Memory B cell (primary cell): ENCODE results near the gene PARP14.
A peak's percentile ranks its signal among the peaks of the same experiment; 100 is the strongest.
"Not testable (repeated sequence)": the region's sequence is repeated elsewhere in the genome, so short reads cannot be mapped to it uniquely, and the experiment has no call there.

Source experiments
- ATAC-seq: fragments of 150-1000 bp; cut with Tn5 transposase; 2 replicates; pipeline ENCODE4 v1.10.0; 2021; ENCODE audit warnings: low read depth, mild to moderate bottlenecking, moderate library complexity
- DNase-seq, 2 donors: peaks; one replicate each; pipeline ENCODE4 v3.0.0; 2022; ENCODE audit warnings: low spot score in 2 of 2
- H3K27ac Mint-ChIP-seq: one replicate; pipeline ENCODE4 v1.8.0; 2022; ENCODE audit warnings: mild to moderate bottlenecking, moderate library complexity, mixed read lengths
- H3K27me3 Mint-ChIP-seq: one replicate; pipeline ENCODE4 v1.8.0; 2022; ENCODE audit warnings: mixed read lengths
- H3K36me3 Mint-ChIP-seq: one replicate; pipeline ENCODE4 v1.8.0; 2022; ENCODE audit warnings: mild to moderate bottlenecking, mixed read lengths
- H3K4me1 Mint-ChIP-seq: one replicate; pipeline ENCODE4 v1.8.0; 2022; ENCODE audit warnings: mixed read lengths
- H3K4me3 Mint-ChIP-seq: one replicate; pipeline ENCODE4 v1.8.0; 2022; ENCODE audit warnings: mild to moderate bottlenecking, moderate library complexity, mixed read lengths
- H3K9me3 Mint-ChIP-seq: one replicate; pipeline ENCODE4 v1.8.0; 2022; ENCODE audit warnings: mixed read lengths

Gene PARP14, protein sequence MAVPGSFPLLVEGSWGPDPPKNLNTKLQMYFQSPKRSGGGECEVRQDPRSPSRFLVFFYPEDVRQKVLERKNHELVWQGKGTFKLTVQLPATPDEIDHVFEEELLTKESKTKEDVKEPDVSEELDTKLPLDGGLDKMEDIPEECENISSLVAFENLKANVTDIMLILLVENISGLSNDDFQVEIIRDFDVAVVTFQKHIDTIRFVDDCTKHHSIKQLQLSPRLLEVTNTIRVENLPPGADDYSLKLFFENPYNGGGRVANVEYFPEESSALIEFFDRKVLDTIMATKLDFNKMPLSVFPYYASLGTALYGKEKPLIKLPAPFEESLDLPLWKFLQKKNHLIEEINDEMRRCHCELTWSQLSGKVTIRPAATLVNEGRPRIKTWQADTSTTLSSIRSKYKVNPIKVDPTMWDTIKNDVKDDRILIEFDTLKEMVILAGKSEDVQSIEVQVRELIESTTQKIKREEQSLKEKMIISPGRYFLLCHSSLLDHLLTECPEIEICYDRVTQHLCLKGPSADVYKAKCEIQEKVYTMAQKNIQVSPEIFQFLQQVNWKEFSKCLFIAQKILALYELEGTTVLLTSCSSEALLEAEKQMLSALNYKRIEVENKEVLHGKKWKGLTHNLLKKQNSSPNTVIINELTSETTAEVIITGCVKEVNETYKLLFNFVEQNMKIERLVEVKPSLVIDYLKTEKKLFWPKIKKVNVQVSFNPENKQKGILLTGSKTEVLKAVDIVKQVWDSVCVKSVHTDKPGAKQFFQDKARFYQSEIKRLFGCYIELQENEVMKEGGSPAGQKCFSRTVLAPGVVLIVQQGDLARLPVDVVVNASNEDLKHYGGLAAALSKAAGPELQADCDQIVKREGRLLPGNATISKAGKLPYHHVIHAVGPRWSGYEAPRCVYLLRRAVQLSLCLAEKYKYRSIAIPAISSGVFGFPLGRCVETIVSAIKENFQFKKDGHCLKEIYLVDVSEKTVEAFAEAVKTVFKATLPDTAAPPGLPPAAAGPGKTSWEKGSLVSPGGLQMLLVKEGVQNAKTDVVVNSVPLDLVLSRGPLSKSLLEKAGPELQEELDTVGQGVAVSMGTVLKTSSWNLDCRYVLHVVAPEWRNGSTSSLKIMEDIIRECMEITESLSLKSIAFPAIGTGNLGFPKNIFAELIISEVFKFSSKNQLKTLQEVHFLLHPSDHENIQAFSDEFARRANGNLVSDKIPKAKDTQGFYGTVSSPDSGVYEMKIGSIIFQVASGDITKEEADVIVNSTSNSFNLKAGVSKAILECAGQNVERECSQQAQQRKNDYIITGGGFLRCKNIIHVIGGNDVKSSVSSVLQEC (N-terminal part only)

DNA sequence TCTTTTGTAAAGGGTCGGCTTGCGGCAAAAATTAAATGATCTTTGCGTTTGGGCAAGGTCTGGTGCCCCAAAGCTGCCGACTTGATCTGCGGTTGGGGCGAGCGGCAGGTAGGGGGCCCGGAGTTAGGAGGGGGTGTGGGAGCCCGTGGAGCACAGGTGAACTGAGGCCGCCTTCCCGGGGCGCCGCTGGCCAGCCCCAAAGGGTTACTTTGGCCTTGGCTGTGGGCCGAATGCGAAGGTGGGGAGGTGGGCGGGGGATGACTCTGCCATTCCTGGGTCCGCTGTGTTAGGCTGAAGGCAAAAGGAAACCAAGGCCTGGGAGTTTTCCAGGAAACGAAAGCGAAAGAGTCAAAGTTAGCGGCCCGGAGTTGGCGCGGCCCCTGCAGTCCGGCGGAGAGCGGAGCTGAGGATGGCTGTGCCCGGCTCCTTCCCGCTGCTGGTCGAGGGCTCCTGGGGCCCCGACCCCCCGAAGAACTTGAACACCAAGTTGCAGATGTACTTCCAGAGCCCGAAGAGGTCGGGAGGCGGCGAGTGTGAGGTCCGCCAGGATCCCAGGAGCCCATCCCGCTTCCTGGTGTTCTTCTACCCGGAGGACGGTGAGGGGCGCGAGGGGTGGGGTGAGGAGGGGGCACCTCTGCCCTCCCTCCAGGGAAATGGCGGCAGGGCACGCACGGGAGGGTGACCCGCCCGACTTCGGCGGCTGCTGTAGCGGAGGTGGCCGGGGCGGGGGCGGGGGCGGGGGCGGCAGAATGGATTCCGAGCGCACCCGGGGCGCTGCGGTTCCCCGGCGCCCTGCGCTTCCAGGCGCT, at the start of gene PARP14:
TSS of gene PARP14 (plus strand) at position 365 of the 809 bp plus-strand sequence. CDS start at position 410, 45 bp downstream.
- ATAC-seq (peak; percentile 59), DNase-seq (peak; percentile 68)
- Mint-ChIP-seq H3K9me3 (no peaks in the 10 kb centered on the region), H3K27ac (peak within 1 kb of the TSS; percentile 93), H3K4me3 (peak within 1 kb of the TSS; percentile 90), H3K27me3 (no peaks in the 10 kb centered on the region), H3K36me3 (peaks cover 8% of the 10 kb centered on the region), H3K4me1 (peaks cover 47% of the 10 kb centered on the region)

DNA sequence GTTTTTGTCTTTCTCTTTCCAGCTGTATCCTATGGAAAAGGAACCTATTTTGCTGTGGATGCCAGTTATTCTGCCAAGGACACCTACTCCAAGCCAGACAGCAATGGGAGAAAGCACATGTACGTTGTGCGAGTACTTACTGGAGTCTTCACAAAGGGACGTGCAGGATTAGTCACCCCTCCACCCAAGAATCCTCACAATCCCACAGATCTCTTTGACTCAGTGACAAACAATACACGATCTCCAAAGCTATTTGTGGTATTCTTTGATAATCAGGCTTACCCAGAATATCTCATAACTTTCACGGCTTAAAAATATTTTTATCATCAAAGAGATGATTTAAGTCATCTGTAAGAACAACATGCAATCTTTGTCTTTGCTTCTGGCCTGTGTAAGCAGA, 44.9 kb upstream of the PARP14 start:
- Mint-ChIP-seq H3K9me3 (no peaks in the 10 kb centered on the region), H3K36me3 (peaks cover 39% of the 10 kb centered on the region), H3K4me1 (peaks cover 8% of the 10 kb centered on the region), H3K27ac (peak overlapping the region; percentile 58), H3K27me3 (no peaks in the 10 kb centered on the region), H3K4me3 (no peak overlapping the region)
- DNase-seq (no peak), ATAC-seq (no peak)

DNA sequence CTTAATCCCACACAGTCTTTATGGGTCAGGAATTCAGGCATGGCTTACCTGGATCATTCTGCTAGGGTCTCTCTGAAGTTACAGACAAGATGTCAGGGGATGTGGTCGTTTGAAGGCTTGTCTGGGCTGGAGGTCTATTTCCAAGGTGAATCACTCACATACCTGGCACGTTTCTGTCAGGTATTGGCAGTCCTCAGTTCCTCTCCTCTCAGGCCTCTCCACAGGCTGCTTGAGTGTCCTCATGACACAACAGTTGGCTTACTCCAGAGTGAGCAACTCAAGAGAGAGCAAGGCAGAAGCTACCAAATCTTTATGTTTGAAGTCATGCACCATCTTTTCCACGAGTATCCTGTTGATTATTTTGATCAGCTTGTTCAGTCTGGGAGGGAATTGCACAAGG, 43.9 kb upstream of the PARP14 start:
- Mint-ChIP-seq H3K27ac (no peak overlapping the region), H3K27me3 (no peaks in the 10 kb centered on the region), H3K36me3 (peaks cover 41% of the 10 kb centered on the region), H3K4me3 (no peak overlapping the region), H3K9me3 (no peaks in the 10 kb centered on the region), H3K4me1 (peaks cover 8% of the 10 kb centered on the region)
- ATAC-seq (no peak), DNase-seq (no peak)

DNA sequence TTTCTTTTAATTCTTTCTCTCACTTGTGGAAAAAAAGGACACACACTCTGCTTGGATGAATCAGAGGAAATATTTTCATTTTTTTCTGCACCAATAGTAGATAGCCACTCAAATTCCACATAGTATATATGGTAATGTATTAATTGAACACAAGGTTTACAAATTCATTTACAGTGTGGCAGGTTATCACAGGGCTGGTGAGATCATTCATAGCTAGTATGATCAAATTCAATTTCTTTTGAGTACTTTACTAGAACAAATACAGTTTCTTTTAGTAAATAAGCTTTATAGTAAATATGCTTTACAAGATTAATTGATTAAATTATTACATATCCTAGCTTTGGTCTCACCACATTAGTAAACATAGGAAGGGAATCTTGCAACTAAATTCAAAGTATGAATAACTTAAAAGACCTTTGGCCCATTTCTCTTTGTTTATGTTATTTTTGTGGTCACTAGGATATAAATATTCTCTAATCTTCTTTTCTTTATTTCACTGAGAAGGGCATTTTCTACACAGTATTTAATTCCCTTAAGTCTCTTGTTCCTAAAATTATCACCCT, 40.1 kb upstream of the PARP14 start:
- DNase-seq: no peak
- Mint-ChIP-seq H3K27ac (peak overlapping the region; percentile 64), H3K4me1 (peaks cover 6% of the 10 kb centered on the region), H3K9me3 (no peaks in the 10 kb centered on the region), H3K36me3 (peaks cover 26% of the 10 kb centered on the region), H3K4me3 (no peak overlapping the region), H3K27me3 (no peaks in the 10 kb centered on the region)
- ATAC-seq: no peak

DNA sequence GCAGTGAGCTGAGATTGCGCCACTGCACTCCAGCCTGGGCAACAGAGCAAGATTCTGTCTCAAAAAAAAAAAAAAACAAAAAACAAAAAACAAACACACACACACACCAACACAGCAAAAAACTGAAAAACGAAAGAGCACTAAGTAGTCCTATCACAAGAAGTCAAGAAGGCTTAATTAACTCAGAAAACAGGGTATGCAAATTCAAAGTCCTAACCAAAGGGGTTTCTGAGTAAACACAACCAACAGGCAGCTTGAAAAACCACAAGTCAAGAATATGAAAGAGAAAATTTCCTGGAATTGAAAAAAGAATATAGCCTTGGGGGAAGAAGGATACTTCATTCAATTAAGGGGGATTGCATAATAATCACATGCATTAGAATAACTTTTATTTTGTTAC, 37.7 kb upstream of the PARP14 start:
- ATAC-seq (no peak), DNase-seq (no peak)
- Mint-ChIP-seq H3K4me1 (peaks cover 15% of the 10 kb centered on the region), H3K36me3 (peaks cover 13% of the 10 kb centered on the region), H3K9me3 (no peaks in the 10 kb centered on the region), H3K27me3 (no peaks in the 10 kb centered on the region), H3K27ac (peak overlapping the region; percentile 33), H3K4me3 (no peak overlapping the region)

DNA sequence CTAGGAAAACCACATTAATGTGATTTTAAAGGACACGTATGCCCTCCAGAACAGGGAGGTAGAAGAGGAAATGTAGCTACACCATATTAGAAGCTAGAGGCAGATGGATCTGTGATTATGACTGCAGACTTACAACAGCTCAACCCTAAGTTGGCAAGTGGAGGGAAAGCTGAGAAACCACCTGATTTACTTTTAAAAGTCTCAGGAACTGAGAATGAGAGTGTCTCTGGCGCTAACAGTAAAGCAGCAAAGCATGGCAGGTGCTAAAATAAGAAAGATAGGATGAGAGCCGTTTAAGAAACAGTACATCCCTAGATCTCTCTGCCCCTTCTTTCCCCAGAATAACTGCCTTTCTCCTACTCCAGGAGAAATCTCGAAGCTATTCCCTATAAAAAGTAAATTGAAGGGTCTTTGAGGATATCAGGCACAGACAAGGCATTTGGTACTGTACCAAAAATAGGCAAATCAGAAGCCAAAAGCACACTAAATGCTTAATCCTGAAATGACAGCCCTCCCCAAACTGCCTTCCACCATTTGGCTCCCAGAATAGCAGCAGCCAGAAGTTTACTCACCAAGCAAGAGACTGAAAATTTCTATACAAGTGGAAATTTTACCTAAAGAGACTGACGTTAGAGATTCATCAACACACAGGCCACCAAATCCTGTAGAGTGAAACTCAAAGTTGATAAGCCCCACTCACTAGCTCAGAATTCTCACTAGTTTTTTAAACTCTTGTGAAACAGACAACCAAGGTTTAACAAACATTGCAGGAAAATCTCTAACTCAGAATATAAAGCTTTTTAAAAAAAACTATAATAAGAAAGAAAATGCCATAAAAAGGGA, 34.3 kb upstream of the PARP14 start:
- no peak overlapping the region for H3K27ac Mint-ChIP-seq
- ATAC-seq: peak; percentile 35

DNA sequence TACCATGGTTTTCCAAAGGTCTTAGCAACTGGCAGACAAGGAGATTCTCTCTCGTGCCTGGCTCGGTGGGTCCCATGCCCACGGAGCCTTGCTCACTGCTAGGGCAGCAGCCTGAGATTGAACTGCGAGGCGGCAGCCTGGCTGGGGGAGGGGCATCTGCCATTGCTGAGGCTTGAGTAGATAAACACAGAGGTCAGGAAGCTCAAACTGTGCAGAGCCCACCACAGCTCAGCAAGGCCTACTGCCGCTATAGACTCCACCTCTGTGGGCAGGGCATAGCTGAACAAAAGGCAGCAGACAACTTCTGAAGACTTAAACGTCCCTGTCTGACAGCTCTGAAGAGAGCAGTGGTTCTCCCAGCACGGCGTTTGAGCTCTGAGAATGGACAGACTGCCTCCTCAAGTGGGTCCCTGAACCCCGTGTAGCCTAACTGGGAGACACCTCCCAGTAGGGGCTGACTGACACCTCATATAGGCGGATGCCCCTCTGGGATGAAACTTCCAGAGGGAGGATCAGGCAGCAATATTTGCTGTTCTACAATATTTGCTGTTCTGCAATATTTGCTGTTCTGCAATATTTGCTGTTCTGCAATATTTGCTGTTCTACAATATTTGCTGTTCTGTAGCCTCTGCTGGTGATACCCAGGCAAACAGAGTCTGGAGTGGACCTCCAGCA, 29.3 kb upstream of the PARP14 start:
- H3K4me1 Mint-ChIP-seq, ATAC-seq, H3K36me3 Mint-ChIP-seq, DNase-seq, H3K9me3 Mint-ChIP-seq, H3K27ac Mint-ChIP-seq, H3K27me3 Mint-ChIP-seq, H3K4me3 Mint-ChIP-seq: not testable (repeated sequence)

More for the DNA sequence above, 34.3 kb upstream of the PARP14 start:
- Mint-ChIP-seq H3K27me3 (no peaks in the 10 kb centered on the region), H3K4me3 (no peak overlapping the region), H3K4me1 (peaks cover 15% of the 10 kb centered on the region), H3K9me3 (no peaks in the 10 kb centered on the region), H3K36me3 (peaks cover 2% of the 10 kb centered on the region)
- no peak for DNase-seq

DNA sequence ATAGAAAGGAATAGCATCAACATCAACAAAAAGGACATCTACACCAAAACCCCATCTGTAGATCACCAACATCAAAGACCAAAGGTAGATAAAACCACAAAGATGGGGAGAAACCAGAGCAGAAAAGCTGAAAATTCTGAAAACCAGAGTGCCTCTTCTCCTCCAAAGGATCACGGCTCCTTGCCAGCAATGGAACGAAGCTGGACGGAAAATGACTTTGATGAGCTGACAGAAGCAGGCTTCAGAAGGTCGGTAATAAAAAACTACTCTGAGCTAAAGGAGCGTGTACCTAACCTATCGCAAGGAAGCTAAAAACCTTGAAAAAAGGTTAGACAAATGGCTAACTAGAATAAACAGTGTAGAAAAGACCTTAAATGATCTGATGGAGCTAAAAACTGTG, 28.7 kb upstream of the PARP14 start:
- H3K4me1 Mint-ChIP-seq, H3K36me3 Mint-ChIP-seq, H3K27me3 Mint-ChIP-seq, ATAC-seq, H3K4me3 Mint-ChIP-seq, H3K27ac Mint-ChIP-seq, DNase-seq, H3K9me3 Mint-ChIP-seq: not testable (repeated sequence)

DNA sequence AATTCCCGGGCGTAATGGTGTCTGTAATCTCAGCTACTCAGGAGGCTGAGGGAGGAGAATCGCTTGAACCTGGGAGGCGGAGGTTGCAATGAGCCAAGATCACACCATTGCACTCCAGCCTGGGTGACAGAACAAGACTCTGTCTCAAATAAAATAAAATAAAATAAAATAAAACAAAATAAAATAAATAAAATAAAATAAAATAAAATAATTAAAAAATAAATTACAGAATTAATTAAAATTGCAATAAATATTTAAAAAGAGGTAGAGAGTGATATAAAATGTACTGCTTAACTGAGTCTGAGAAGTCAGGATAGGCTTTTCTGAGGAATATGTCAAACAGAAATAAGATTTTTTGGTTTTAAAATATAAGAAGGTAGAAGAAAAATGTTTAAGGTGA, 22.3 kb upstream of the PARP14 start:
- H3K4me3 Mint-ChIP-seq, H3K27me3 Mint-ChIP-seq, H3K9me3 Mint-ChIP-seq, ATAC-seq, H3K36me3 Mint-ChIP-seq, DNase-seq: not testable (repeated sequence)
- H3K27ac Mint-ChIP-seq: peak overlapping the region; percentile 15
- peaks cover 12% of the 10 kb centered on the region for H3K4me1 Mint-ChIP-seq

DNA sequence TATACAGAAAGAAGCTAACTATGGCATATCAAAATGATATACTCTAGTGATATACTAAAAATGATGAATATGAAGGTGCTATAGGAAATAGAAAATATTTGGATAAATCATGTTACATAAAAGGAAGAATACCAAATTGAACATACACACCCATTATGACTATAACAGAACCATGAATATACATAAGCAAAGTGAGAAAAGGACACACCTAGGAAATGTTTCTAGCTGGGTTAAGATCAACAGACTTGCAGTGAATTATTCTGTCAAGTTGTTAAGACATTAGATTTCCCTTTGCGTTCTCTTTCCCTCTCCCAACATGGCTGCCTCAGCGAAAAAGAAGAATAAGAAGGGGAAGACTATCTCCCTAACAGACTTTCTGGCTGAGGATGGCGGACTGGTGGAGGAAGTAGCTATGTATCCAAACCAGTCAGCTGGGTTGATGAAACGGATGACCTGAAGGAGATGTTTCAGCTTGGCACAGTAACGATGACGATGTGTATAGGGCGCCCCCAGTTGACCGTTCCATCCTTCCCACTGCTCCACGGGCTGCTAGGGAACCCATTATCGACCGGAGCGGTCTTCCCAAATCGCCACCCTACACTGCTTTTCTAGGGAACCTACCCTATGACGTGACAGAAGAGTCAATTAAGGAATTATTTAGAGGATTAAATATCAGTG, 20.2 kb upstream of the PARP14 start:
- Mint-ChIP-seq H3K4me3 (no peak overlapping the region), H3K4me1 (peaks cover 12% of the 10 kb centered on the region), H3K9me3 (peaks cover 4% of the 10 kb centered on the region), H3K36me3 (no peaks in the 10 kb centered on the region), H3K27ac (no peak overlapping the region), H3K27me3 (no peaks in the 10 kb centered on the region)
- ATAC-seq (no peak), DNase-seq (no peak)

DNA sequence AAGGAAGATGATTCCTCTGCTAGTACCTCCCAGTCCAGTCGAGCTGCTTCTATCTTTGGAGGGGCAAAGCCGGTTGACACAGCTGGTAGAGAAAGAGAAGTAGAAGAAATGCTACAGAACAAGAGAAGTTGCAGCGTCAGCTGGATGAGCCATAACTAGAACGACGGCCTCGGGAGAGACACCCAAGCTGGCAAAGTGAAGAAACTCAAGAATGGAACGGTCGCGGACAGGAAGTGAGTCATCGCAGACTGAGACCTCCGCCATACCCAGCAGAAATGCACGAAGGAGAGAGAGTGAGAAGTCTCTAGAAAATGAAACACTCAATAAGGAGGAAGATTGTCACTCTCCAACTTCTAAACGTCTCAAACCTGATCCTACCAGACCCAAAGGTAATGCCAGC, 19.0 kb upstream of the PARP14 start:
- DNase-seq (no peak), ATAC-seq (no peak)
- H3K9me3 Mint-ChIP-seq: peaks cover 4% of the 10 kb centered on the region
- peaks cover 12% of the 10 kb centered on the region for H3K4me1 Mint-ChIP-seq
- H3K4me3 Mint-ChIP-seq: peak overlapping the region; percentile 85
- no peaks in the 10 kb centered on the region for H3K36me3 Mint-ChIP-seq
- no peaks in the 10 kb centered on the region for H3K27me3 Mint-ChIP-seq
- H3K27ac Mint-ChIP-seq: peak overlapping the region; percentile 14
